Inflammatory macrophage treated with lipopolysaccharide for 1 hour (primary cell): ENCODE data around the gene TIMELESS.
"Not testable (repeated sequence)": the region's sequence is repeated elsewhere in the genome, so short reads cannot be mapped to it uniquely, and the experiment has no call there.

Experiments
- DNase-seq, 2 donors: peaks; one replicate each; pipeline ENCODE4 v3.0.0-alpha.2; 2020 to 2022

Gene TIMELESS

GRCh38 chr12:56408799-56409417 lies 40.3 kb downstream of the TIMELESS start:
- no peak for DNase-seq

GRCh38 chr12:56404227-56404626 lies 45.0 kb downstream of the TIMELESS start:
- not testable (repeated sequence) for DNase-seq

- not testable (repeated sequence) for DNase-seq
Measured at GRCh38 chr12:56401612-56402011, 47.6 kb downstream of the TIMELESS start.

GRCh38 chr12:56401125-56401524 lies 48.1 kb downstream of the TIMELESS start:
- not testable (repeated sequence) for DNase-seq

GRCh38 chr12:56399466-56399865 lies 49.8 kb downstream of the TIMELESS start:
- not testable (repeated sequence) for DNase-seq

GRCh38 chr12:56398324-56398723 lies 50.9 kb downstream of the TIMELESS start:
- DNase-seq = no peak

- no peak for DNase-seq
Measured at GRCh38 chr12:56392331-56392730, 56.9 kb downstream of the TIMELESS start.

- DNase-seq = no peak
Measured at GRCh38 chr12:56391721-56392120, 57.5 kb downstream of the TIMELESS start.

GRCh38 chr12:56389412-56389811 lies 59.8 kb downstream of the TIMELESS start:
- DNase-seq = no peak

- no peak for DNase-seq
Measured at GRCh38 chr12:56387152-56387736, 62.0 kb downstream of the TIMELESS start.

- DNase-seq = no peak
Measured at GRCh38 chr12:56385873-56386272, 63.4 kb downstream of the TIMELESS start.

- DNase-seq = no peak
Measured at GRCh38 chr12:56382611-56383010, 66.6 kb downstream of the TIMELESS start.

GRCh38 chr12:56377989-56378316 lies 71.3 kb downstream of the TIMELESS start:
- DNase-seq = no peak

GRCh38 chr12:56377310-56377988 lies 71.8 kb downstream of the TIMELESS start:
- peak; percentile 17 to 21 for DNase-seq

- DNase-seq = no peak
Measured at GRCh38 chr12:56375598-56376434, 73.4 kb downstream of the TIMELESS start.

GRCh38 chr12:56374726-56375597 lies 74.3 kb downstream of the TIMELESS start:
- peak in 1 of 2 donors; percentile 10 for DNase-seq

- DNase-seq = no peak
Measured at GRCh38 chr12:56373515-56373914, 75.7 kb downstream of the TIMELESS start.

GRCh38 chr12:56366948-56367347 lies 82.3 kb downstream of the TIMELESS start:
- DNase-seq = no peak
